ENCODE results near the gene CD40LG. TPM values are rescaled to one million over a fixed set of nuclear protein-coding genes. Genes with fewer than 3 reads are reported as not detected.

The CD40LG gene
- not detected for total RNA-seq (ENCODE audit: unreplicated experiment)
- long read RNA-seq = 0 reads

- H3K9me3 Mint-ChIP-seq (ENCODE audit: unreplicated experiment) = no peaks in the 10 kb centered on the region
- no peaks in the 10 kb centered on the region for H3K4me1 Mint-ChIP-seq (ENCODE audit: unreplicated experiment)
- H3K27ac Mint-ChIP-seq (ENCODE audit: unreplicated experiment) = no peak within 1 kb of the TSS
- DNase-seq (ENCODE audit: low spot score) = no peak
- no peak within 1 kb of the TSS for H3K4me3 Mint-ChIP-seq (ENCODE audit: unreplicated experiment)
- TF ChIP-seq CTCF (IDR thresholded peaks at IDR 0.05; ENCODE audit: unreplicated experiment) = no peak
- H3K36me3 Mint-ChIP-seq (ENCODE audit: low read depth, unreplicated experiment) = no peaks in the 10 kb centered on the region
- H3K27me3 Mint-ChIP-seq (ENCODE audit: unreplicated experiment) = no peaks in the 10 kb centered on the region
These were observed at the start of gene CD40LG for GRCh38 chrX:136647677-136648360. CD40LG (plus strand) TSS chrX:136648158; CDS start chrX:136648249, 91 bp downstream.

DNA sequence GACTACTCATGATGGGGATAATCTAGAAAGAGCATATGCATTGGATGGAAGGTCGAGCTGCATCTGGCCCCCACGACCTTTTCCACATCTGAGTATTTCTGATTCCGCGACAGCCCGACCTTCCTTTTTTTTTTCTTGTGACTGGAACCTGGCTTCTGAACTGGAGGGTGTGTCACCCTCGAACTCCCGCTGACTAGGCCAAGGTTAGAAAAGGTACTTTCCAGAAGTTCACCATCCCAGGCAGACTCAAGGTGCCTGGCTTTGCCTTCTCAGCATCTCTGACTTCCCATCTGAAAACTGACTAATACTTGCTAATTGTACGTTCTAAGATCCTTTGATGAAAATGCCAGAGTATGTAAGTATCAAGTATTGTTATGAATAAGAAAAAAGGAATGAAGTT lies 49.3 kb upstream of the CD40LG start:
- Mint-ChIP-seq H3K27ac (ENCODE audit: unreplicated experiment) (no peak overlapping the region), H3K9me3 (ENCODE audit: unreplicated experiment) (no peaks in the 10 kb centered on the region), H3K27me3 (ENCODE audit: unreplicated experiment) (peaks cover 3% of the 10 kb centered on the region), H3K4me3 (ENCODE audit: unreplicated experiment) (no peak overlapping the region), H3K36me3 (ENCODE audit: low read depth, unreplicated experiment) (no peaks in the 10 kb centered on the region), H3K4me1 (ENCODE audit: unreplicated experiment) (no peaks in the 10 kb centered on the region)
- TF ChIP-seq CTCF (IDR thresholded peaks at IDR 0.05; ENCODE audit: unreplicated experiment) = no peak
- no peak for DNase-seq (ENCODE audit: low spot score)

DNA sequence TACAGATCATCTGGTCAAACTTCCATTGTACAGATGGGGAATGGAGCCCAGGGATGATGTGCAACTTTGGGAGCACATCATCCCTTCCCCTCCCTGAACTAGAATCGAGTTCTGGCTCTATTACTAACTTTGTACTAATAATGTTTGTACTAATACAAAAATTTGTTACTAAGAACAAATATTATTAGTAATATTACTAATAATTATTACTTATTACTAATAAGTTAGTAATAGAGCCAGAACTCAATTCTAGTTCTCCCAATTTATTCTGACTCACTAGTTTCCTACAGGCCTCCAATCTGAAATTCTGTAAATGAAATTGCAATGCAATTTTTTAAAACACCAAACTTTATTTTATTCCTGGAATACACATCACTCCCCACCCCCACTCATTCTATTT lies 47.9 kb upstream of the CD40LG start:
- no peak overlapping the region for H3K27ac Mint-ChIP-seq (ENCODE audit: unreplicated experiment)
- H3K27me3 Mint-ChIP-seq (ENCODE audit: unreplicated experiment) = peaks cover 3% of the 10 kb centered on the region
- no peaks in the 10 kb centered on the region for H3K9me3 Mint-ChIP-seq (ENCODE audit: unreplicated experiment)
- no peak for TF ChIP-seq CTCF (IDR thresholded peaks at IDR 0.05; ENCODE audit: unreplicated experiment)
- H3K36me3 Mint-ChIP-seq (ENCODE audit: low read depth, unreplicated experiment) = no peaks in the 10 kb centered on the region
- DNase-seq (ENCODE audit: low spot score) = no peak
- no peaks in the 10 kb centered on the region for H3K4me1 Mint-ChIP-seq (ENCODE audit: unreplicated experiment)
- no peak overlapping the region for H3K4me3 Mint-ChIP-seq (ENCODE audit: unreplicated experiment)

GRCh38 chrX:136607236-136607635 lies 40.7 kb upstream of the CD40LG start:
- Mint-ChIP-seq H3K4me3 (ENCODE audit: unreplicated experiment) (no peak overlapping the region), H3K27ac (ENCODE audit: unreplicated experiment) (no peak overlapping the region), H3K36me3 (ENCODE audit: low read depth, unreplicated experiment) (no peaks in the 10 kb centered on the region), H3K4me1 (ENCODE audit: unreplicated experiment) (no peaks in the 10 kb centered on the region), H3K9me3 (ENCODE audit: unreplicated experiment) (no peaks in the 10 kb centered on the region), H3K27me3 (ENCODE audit: unreplicated experiment) (no peaks in the 10 kb centered on the region)
- no peak for TF ChIP-seq CTCF (IDR thresholded peaks at IDR 0.05; ENCODE audit: unreplicated experiment)
- DNase-seq (ENCODE audit: low spot score) = no peak

DNA sequence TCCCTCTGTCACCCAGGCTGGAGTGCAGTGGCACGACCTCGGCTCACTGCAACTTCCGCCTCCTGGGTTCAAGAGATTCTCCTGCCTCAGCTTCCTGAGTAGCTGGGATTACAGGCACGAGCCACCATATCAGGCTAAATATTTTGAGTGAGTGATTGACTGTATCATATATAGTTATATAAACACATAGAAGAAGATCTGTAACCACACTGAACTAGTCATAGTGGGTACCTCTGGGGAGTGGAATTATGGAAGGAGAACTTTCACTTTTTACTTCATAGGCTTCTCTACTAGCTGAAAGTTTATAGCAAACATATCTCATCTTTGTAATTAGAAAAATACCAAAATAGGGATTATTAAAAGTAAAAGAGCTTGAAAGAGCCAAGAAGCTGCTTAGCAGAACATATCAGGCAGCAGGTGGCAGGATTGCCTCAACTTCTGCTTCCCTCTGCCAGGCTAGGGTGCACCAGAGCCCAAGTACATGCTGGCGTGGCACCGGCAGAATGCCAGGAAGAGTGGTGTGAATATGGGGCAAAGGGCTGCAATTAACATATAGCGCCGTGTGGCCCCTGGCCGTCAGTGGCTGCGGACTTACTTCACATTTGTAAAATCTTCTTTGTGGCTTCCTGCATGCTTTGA lies 39.5 kb upstream of the CD40LG start:
- Mint-ChIP-seq H3K9me3 (ENCODE audit: unreplicated experiment) (no peaks in the 10 kb centered on the region), H3K4me1 (ENCODE audit: unreplicated experiment) (no peaks in the 10 kb centered on the region)

More for the DNA sequence above, 39.5 kb upstream of the CD40LG start:
- H3K27me3 Mint-ChIP-seq (ENCODE audit: unreplicated experiment) = no peaks in the 10 kb centered on the region
- H3K36me3 Mint-ChIP-seq (ENCODE audit: low read depth, unreplicated experiment) = no peaks in the 10 kb centered on the region
- no peak overlapping the region for H3K4me3 Mint-ChIP-seq (ENCODE audit: unreplicated experiment)
- peak; percentile 3 for DNase-seq (ENCODE audit: low spot score)
- no peak overlapping the region for H3K27ac Mint-ChIP-seq (ENCODE audit: unreplicated experiment)
- TF ChIP-seq CTCF (IDR thresholded peaks at IDR 0.05; ENCODE audit: unreplicated experiment) = no peak
